Spleen (tissue), 7 donors: ENCODE measurements around the gene DENND1A.

Experiments
- POLR2AphosphoS5 ChIP-seq, 3 donors: sonication (generic); formaldehyde crosslinking; IDR thresholded peaks; one replicate each; pipeline ENCODE4 v1.5.1; 2017; ENCODE audit warnings: antibody characterized with exemption in 3 of 3
- TF ChIP-seq, protein P1 (sequence below), 11 experiments: fragments of 200-600 bp in 7 of 11; fragments of 450-650 bp in 4 of 11; sonication (generic) in 4 of 11; IDR thresholded peaks in 8 of 11; conservative IDR thresholded peaks in 3 of 11; 1 replicate in 7 of 11; 2 replicates in 4 of 11; pipeline versions ENCODE4 v1.4.0 to v1.8.0; 2016 to 2021; ENCODE audit warnings: antibody characterized with exemption in 11 of 11, inconsistent platforms in 4 of 11, mild to moderate bottlenecking in 1 of 11
- donor health status: DM: no; HTN: no; CAD: no; lungs with moderate emphysema.
- donor health status: DM: no; HTN: no; CAD: no.
- donor health status: DM: no; HTN: no; CAD: no.

- TF ChIP-seq, protein P1, sequence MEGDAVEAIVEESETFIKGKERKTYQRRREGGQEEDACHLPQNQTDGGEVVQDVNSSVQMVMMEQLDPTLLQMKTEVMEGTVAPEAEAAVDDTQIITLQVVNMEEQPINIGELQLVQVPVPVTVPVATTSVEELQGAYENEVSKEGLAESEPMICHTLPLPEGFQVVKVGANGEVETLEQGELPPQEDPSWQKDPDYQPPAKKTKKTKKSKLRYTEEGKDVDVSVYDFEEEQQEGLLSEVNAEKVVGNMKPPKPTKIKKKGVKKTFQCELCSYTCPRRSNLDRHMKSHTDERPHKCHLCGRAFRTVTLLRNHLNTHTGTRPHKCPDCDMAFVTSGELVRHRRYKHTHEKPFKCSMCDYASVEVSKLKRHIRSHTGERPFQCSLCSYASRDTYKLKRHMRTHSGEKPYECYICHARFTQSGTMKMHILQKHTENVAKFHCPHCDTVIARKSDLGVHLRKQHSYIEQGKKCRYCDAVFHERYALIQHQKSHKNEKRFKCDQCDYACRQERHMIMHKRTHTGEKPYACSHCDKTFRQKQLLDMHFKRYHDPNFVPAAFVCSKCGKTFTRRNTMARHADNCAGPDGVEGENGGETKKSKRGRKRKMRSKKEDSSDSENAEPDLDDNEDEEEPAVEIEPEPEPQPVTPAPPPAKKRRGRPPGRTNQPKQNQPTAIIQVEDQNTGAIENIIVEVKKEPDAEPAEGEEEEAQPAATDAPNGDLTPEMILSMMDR (IDR thresholded peaks at IDR 0.05 in 8 of 11, conservative IDR thresholded peaks at IDR 0.05 in 3 of 11): no peak
- TF ChIP-seq POLR2AphosphoS5 (IDR thresholded peaks at IDR 0.05): no peak
Observed at GRCh38 chr9:123422635-123423310, 507.2 kb downstream of the DENND1A start.
